H1 (cell line): ENCODE data around the gene CHD8. TPM values are rescaled to one million over a fixed set of nuclear protein-coding genes. Genes with fewer than 3 reads are reported as not detected.

Experiments
- CTCF ChIA-PET: fragments of 300-600 bp; sonication (Branson Sonifier 250); formaldehyde crosslinking; loops from one replicate; lab custom pipeline; 2021; ENCODE audit not compliant: partially characterized antibody; lab: Charles Lee
- POLR2A ChIA-PET: fragments of 300-600 bp; sonication (Branson Sonifier 250); formaldehyde crosslinking; loops from one replicate; lab custom pipeline; 2021; ENCODE audit warnings: inconsistent platforms; ENCODE audit not compliant: partially characterized antibody; lab: Charles Lee
- DNase-seq, 2 experiments: peaks; one replicate each; pipeline versions ENCODE4 v3.0.0 to v3.0.0-alpha.2; 2010 to 2022; ENCODE audit warnings: low spot score in 2 of 2, low read depth in 1 of 2, mixed read lengths in 1 of 2
- FAIRE-seq: peaks from 2 replicates; lab custom pipeline; 2011; peaks lifted over from hg19 to GRCh38; lab: Jason Lieb, UNC
- H2AFZ ChIP-seq: 2 replicates; pipeline ENCODE4 v1.8.1; 2012; ENCODE audit warnings: low read length, inconsistent platforms
- H2AK5ac ChIP-seq: 2 replicates; pipeline ENCODE4 v1.6.1; 2013; ENCODE audit warnings: low read depth, low read length
- H2BK120ac ChIP-seq: replicated peaks from 2 replicates; pipeline ENCODE3; 2013; ENCODE audit warnings: low read depth, low read length, inconsistent platforms
- H2BK12ac ChIP-seq: 2 replicates; pipeline ENCODE4 v1.6.1; 2013; ENCODE audit warnings: low read depth, low read length
- H2BK15ac ChIP-seq: 2 replicates; pipeline ENCODE4 v1.6.1; 2013; ENCODE audit warnings: low read length
- H2BK20ac ChIP-seq: 2 replicates; pipeline ENCODE4 v1.6.1; 2013; ENCODE audit warnings: low read length
- H2BK5ac ChIP-seq: 2 replicates; pipeline ENCODE4 v1.6.1; 2013; ENCODE audit warnings: low read depth, low read length
- H3K14ac ChIP-seq: 2 replicates; pipeline ENCODE4 v1.6.1; 2013; ENCODE audit warnings: inconsistent platforms; ENCODE audit not compliant: insufficient read length
- H3K18ac ChIP-seq: 2 replicates; pipeline ENCODE4 v1.6.1; 2013; ENCODE audit warnings: low read length; ENCODE audit errors: extremely low read depth
- H3K23ac ChIP-seq: 2 replicates; pipeline ENCODE4 v1.6.1; 2013; ENCODE audit warnings: inconsistent platforms; ENCODE audit not compliant: insufficient read length
- H3K23me2 ChIP-seq: 2 replicates; pipeline ENCODE4 v1.6.1; 2013; ENCODE audit warnings: low read depth, low read length
- H3K27ac ChIP-seq: 2 replicates; pipeline ENCODE4 v1.6.1; 2011; ENCODE audit warnings: low read depth, low read length, inconsistent platforms
- H3K27me3 ChIP-seq, 4 experiments: replicated peaks in 1 of 4; 1 replicate in 1 of 4; 2 replicates in 3 of 4; pipeline versions ENCODE4 v1.6.1 to v1.8.1; 2011 to 2013; ENCODE audit warnings: low read length in 3 of 4, mild to moderate bottlenecking in 3 of 4, inconsistent platforms in 2 of 4, mixed read lengths in 2 of 4, moderate library complexity in 1 of 4; ENCODE audit not compliant: control insufficient read depth in 3 of 4, insufficient read depth in 3 of 4; ENCODE audit errors: extremely low read depth in 1 of 4
- H3K36me3 ChIP-seq, 4 experiments: 2 replicates each; pipeline versions ENCODE4 v1.6.1 to v1.8.1; 2011 to 2013; ENCODE audit warnings: mild to moderate bottlenecking in 4 of 4, low read length in 3 of 4, moderate library complexity in 2 of 4, control low read depth in 1 of 4, inconsistent platforms in 1 of 4; ENCODE audit not compliant: insufficient read depth in 4 of 4, control insufficient read depth in 2 of 4
- H3K4ac ChIP-seq: replicated peaks from 2 replicates; pipeline ENCODE3; 2013; ENCODE audit warnings: low read length, low read depth, mixed read lengths, inconsistent platforms; ENCODE audit not compliant: insufficient read length
- H3K4me1 ChIP-seq, 4 experiments: replicated peaks in 1 of 4; 1 replicate in 1 of 4; 2 replicates in 3 of 4; pipeline versions ENCODE4 v1.6.1 to v1.8.1; 2011 to 2013; ENCODE audit warnings: low read length in 3 of 4, inconsistent platforms in 2 of 4, mixed read lengths in 1 of 4; ENCODE audit not compliant: insufficient read depth in 4 of 4, control insufficient read depth in 3 of 4
- H3K4me2 ChIP-seq, 2 experiments: 2 replicates each; pipeline versions ENCODE4 v1.6.1 to v1.8.1; 2011 to 2013; ENCODE audit warnings: low read depth in 2 of 2, low read length in 2 of 2, control low read depth in 1 of 2, inconsistent platforms in 1 of 2, mild to moderate bottlenecking in 1 of 2; ENCODE audit not compliant: insufficient read depth in 1 of 2
- H3K4me3 ChIP-seq, 4 experiments: fragments of 200-600, 300-600 bp in 1 of 4; sonication (generic), shearing (Covaris generic), sonication (Bioruptor Twin) in 1 of 4; 2 replicates each; pipeline versions ENCODE4 v1.5.1 to v1.8.1; 2011 to 2016; ENCODE audit warnings: low read length in 4 of 4, low read depth in 3 of 4, control low read depth in 2 of 4, inconsistent platforms in 2 of 4, mild to moderate bottlenecking in 2 of 4, mixed read lengths in 1 of 4, moderate library complexity in 1 of 4; ENCODE audit not compliant: insufficient read depth in 2 of 4; ENCODE audit errors: extremely low read depth in 1 of 4
- H3K56ac ChIP-seq: replicated peaks from 2 replicates; pipeline ENCODE3; 2013; ENCODE audit warnings: low read depth, mild to moderate bottlenecking, mixed read lengths, low read length, inconsistent platforms; ENCODE audit not compliant: insufficient read length
- H3K79me1 ChIP-seq: 2 replicates; pipeline ENCODE4 v1.6.1; 2013; ENCODE audit warnings: low read depth, low read length, control low read depth
- H3K79me2 ChIP-seq, 2 experiments: 2 replicates each; pipeline versions ENCODE4 v1.6.1 to v1.8.1; 2012 to 2013; ENCODE audit warnings: low read length in 2 of 2, mild to moderate bottlenecking in 2 of 2, inconsistent platforms in 1 of 2; ENCODE audit not compliant: insufficient read depth in 2 of 2, control insufficient read depth in 1 of 2
- H3K9ac ChIP-seq, 4 experiments: replicated peaks in 1 of 4; 1 replicate in 1 of 4; 2 replicates in 3 of 4; pipeline versions ENCODE4 v1.6.1 to v1.8.1; 2011 to 2013; ENCODE audit warnings: low read depth in 3 of 4, low read length in 3 of 4, control low read depth in 2 of 4, mild to moderate bottlenecking in 2 of 4, moderate library complexity in 2 of 4, inconsistent platforms in 1 of 4; ENCODE audit errors: extremely low read depth in 1 of 4
- H3K9me3 ChIP-seq, 2 experiments: 2 replicates each; pipeline versions ENCODE4 v1.6.1 to v1.8.1; 2012 to 2013; ENCODE audit warnings: mild to moderate bottlenecking in 2 of 2, moderate library complexity in 2 of 2, control low read depth in 1 of 2, inconsistent platforms in 1 of 2, low read depth in 1 of 2, low read length in 1 of 2, mixed read lengths in 1 of 2; ENCODE audit not compliant: insufficient read depth in 2 of 2
- H4K20me1 ChIP-seq, 2 experiments: replicated peaks in 1 of 2; 2 replicates each; pipeline versions ENCODE3 to v1.8.1; 2011 to 2013; ENCODE audit warnings: inconsistent platforms in 2 of 2, low read length in 2 of 2, mild to moderate bottlenecking in 1 of 2; ENCODE audit not compliant: insufficient read depth in 2 of 2, control insufficient read depth in 1 of 2
- H4K5ac ChIP-seq: 2 replicates; pipeline ENCODE4 v1.6.1; 2013; ENCODE audit warnings: low read length, low read depth, mixed read lengths, inconsistent platforms; ENCODE audit not compliant: insufficient read length
- H4K8ac ChIP-seq: 2 replicates; pipeline ENCODE4 v1.8.0; 2013; ENCODE audit warnings: mild to moderate bottlenecking, moderate library complexity, low read length, inconsistent platforms; ENCODE audit not compliant: insufficient read depth; ENCODE audit errors: extremely low read depth
- H4K91ac ChIP-seq: replicated peaks from 2 replicates; pipeline ENCODE3; 2013; ENCODE audit warnings: low read length, mixed read lengths, inconsistent platforms; ENCODE audit not compliant: insufficient read length
- ATF2 ChIP-seq: IDR thresholded peaks from 2 replicates; pipeline ENCODE4 v1.6.1; 2012; ENCODE audit warnings: low read length, inconsistent platforms
- CTBP2 ChIP-seq: IDR thresholded peaks from 2 replicates; pipeline ENCODE4 v1.7.0; 2011; ENCODE audit warnings: borderline replicate concordance, mild to moderate bottlenecking, moderate library complexity, mixed read lengths, low read length; ENCODE audit not compliant: insufficient read depth, insufficient read length
- E2F6 ChIP-seq: IDR thresholded peaks from 2 replicates; pipeline ENCODE4 v1.6.1; 2012; ENCODE audit warnings: inconsistent platforms
- EGR1 ChIP-seq: IDR thresholded peaks from 2 replicates; pipeline ENCODE4 v1.6.1; 2011; ENCODE audit warnings: low read depth, low read length, borderline replicate concordance
- FOSL1 ChIP-seq: IDR thresholded peaks from 2 replicates; pipeline ENCODE4 v1.6.1; 2011; ENCODE audit warnings: mild to moderate bottlenecking, low read depth, low read length, moderate library complexity; ENCODE audit not compliant: insufficient read depth
- MAX ChIP-seq: IDR thresholded peaks from 2 replicates; pipeline ENCODE4 v1.6.1; 2012; ENCODE audit warnings: inconsistent platforms
- SIN3A ChIP-seq, 2 experiments: IDR thresholded peaks in 1 of 2; conservative IDR thresholded peaks in 1 of 2; 2 replicates each; pipeline ENCODE4 v1.6.1; 2011 to 2012; ENCODE audit warnings: low read length in 2 of 2, improper control_type of control experiment in 1 of 2, low read depth in 1 of 2, mild to moderate bottlenecking in 1 of 2
- SIX5 ChIP-seq: IDR thresholded peaks from 2 replicates; pipeline ENCODE4 v1.6.1; 2011; ENCODE audit warnings: mild to moderate bottlenecking, low read depth, low read length
- SRF ChIP-seq: IDR thresholded peaks from 2 replicates; pipeline ENCODE4 v1.6.1; 2011; ENCODE audit warnings: mild to moderate bottlenecking, low read depth, low read length, moderate library complexity
- SUZ12 ChIP-seq: fragments of 200-600 bp; sonication (generic); IDR thresholded peaks from 2 replicates; pipeline ENCODE4 v1.6.1; 2012; ENCODE audit warnings: mild to moderate bottlenecking, inconsistent platforms, low read length, moderate library complexity, mixed read lengths
- TCF12 ChIP-seq: IDR thresholded peaks from 2 replicates; pipeline ENCODE4 v1.6.1; 2011; ENCODE audit warnings: low read depth, mild to moderate bottlenecking, low read length
- WGBS, 2 experiments: shearing (Covaris generic) in 1 of 2; methylation state at CpG; one replicate each; pipeline versions ENCODE4 v1.1.6 to v1.1.7; 2013 to 2015; ENCODE audit warnings: low lambda C conversion rate in 2 of 2, mixed read lengths in 2 of 2, inconsistent platforms in 1 of 2, low coverage in 1 of 2, missing lambda C conversion rate in 1 of 2; ENCODE audit not compliant: insufficient replicate concordance in 2 of 2, insufficient coverage in 1 of 2, insufficient read length in 1 of 2; ENCODE audit errors: extremely low coverage in 1 of 2, missing lambda C conversion rate in 1 of 2; 5-methylcytosine and 5-hydroxymethylcytosine counted together
- polyA plus RNA-seq, 7 experiments: library from polyadenylated mRNA; depleted of rRNA in 3 of 7; stranded (reverse) in 5 of 7; unstranded in 2 of 7; fragments of >200 nt in 5 of 7; fragments of 200-250 nt in 2 of 7; gene quantifications; 1 replicate in 5 of 7; 2 replicates in 1 of 7; 4 replicates in 1 of 7; pipeline versions ENCODE4 v1.2.1 to v1.2.3, GENCODE V29; 2011 to 2013; ENCODE audit warnings: missing spikeins in 2 of 7, mixed read lengths in 2 of 7
- total RNA-seq: library from RNA; stranded (reverse); fragmentation: NEBNext Ultra II Directional; extraction: Animal tissue kit (Norgen Biotek cat#: 25700); gene quantifications from 2 replicates; pipeline ENCODE4 v1.2.1, GENCODE V29; 2021

Gene CHD8
- total and polyA plus RNA-seq, 2 of the 8 experiments (the other 6 are each of a cell fraction or from before 2014, with no cell fraction given): 88.3 to 140 TPM

GRCh38 chr14:21486640-21487087 is 30.7 kb upstream of the CHD8 start:
- Histone ChIP-seq H2AK5ac (no peak overlapping the region), H2BK5ac (no peak overlapping the region), H3K23me2 (no peaks in the 10 kb centered on the region), H4K91ac (no peak overlapping the region), H2BK20ac (no peak overlapping the region), H3K4ac (no peak overlapping the region), H3K9me3 (no peaks in the 10 kb centered on the region), H3K79me2 (no peaks in the 10 kb centered on the region; a peak in 1 of 4 replicates), H3K4me2 (no peak overlapping the region), H3K79me1 (no peaks in the 10 kb centered on the region; the same call in 1 of the 2 replicates), H3K23ac (no peak overlapping the region), H3K14ac (no peak overlapping the region), H3K4me3 (no peak overlapping the region), H2AFZ (no peak overlapping the region), H3K9ac (no peak overlapping the region), H3K27ac (no peak overlapping the region), H2BK120ac (no peak overlapping the region), H3K4me1 (no peaks in the 10 kb centered on the region), H3K18ac (no peak overlapping the region), H2BK15ac (no peak overlapping the region), H3K56ac (no peak overlapping the region), H3K27me3 (no peaks in the 10 kb centered on the region), H4K20me1 (no peaks in the 10 kb centered on the region), H4K5ac (no peak overlapping the region), H2BK12ac (no peak overlapping the region), H3K36me3 (peaks cover 6 to 26% (median 13%) of the 10 kb centered on the region in 4 experiments; a peak in 6 of 8 replicates), H4K8ac (no peak overlapping the region)
- WGBS, 2 experiments: 76% methylated on average over 1 of the region's 1 CpG; no CpG with 5 or more reads in 1 of the 2 experiments
- ChIA-PET POLR2A (no interaction called here), CTCF (no interaction called here)
- no peak for FAIRE-seq
- no peak for DNase-seq
- no peak for TF ChIP-seq SRF
- TF ChIP-seq E2F6: no peak
- TF ChIP-seq SIX5: no peak
- no peak for TF ChIP-seq MAX
- no peak for TF ChIP-seq FOSL1
- no peak for TF ChIP-seq CTBP2
- TF ChIP-seq SIN3A (conservative IDR thresholded peaks at IDR 0.05 in 1 of 2, IDR thresholded peaks at IDR 0.05 in 1 of 2; ENCODE audit: low read depth in 1 of 2, low read length in 2 of 2): no peak
- no peak for TF ChIP-seq TCF12
- TF ChIP-seq SUZ12: no peak
- no peak for TF ChIP-seq ATF2
- TF ChIP-seq EGR1: no peak
